ENCODE results near the gene ANKS1B.

DNA sequence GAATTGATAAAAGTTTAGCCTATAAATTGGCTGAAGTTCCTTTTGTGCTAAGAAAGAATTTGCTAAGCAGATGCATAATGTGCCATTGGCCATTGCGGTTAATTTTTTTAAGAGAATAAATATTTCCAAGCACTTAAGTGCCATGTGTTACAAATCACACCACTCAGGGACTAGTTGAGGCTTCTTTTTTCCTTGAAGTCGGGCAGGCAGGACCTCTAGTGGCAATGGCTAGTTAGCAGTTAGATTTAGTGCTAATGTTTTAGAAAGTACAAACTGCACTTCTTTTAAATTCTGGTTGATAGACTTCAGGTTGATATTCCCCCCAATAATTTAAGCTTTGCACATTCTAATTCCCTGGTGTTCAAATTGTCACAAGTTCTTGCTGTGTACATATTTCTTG lies 1045.4 kb downstream of the ANKS1B start:
- TF ChIP-seq CTCF (IDR thresholded peaks at IDR 0.05) = peak in 1 of 6 experiments; percentile 2
- TF ChIP-seq POLR2A (IDR thresholded peaks at IDR 0.05) = no peak

Measured in Peyer's patch (tissue), 4 donors.